ENCODE results near the gene DNAJC15.
A peak's percentile ranks its signal among the peaks of the same experiment; 100 is the strongest.
"Not testable (repeated sequence)": the region's sequence is repeated elsewhere in the genome, so short reads cannot be mapped to it uniquely, and the experiment has no call there.

The DNAJC15 gene

GRCh38 chr13:43023289-43023963 lies at the start of gene DNAJC15:
DNAJC15 (plus strand) TSS chr13:43023586; CDS start chr13:43023627, 41 bp downstream.
- DNase-seq = peak; percentile 78

- no peak for DNase-seq
These were observed 47.3 kb upstream of the DNAJC15 start for GRCh38 chr13:42976066-42976465.

GRCh38 chr13:42977219-42977659 lies 46.1 kb upstream of the DNAJC15 start:
- DNase-seq = no peak

DNA sequence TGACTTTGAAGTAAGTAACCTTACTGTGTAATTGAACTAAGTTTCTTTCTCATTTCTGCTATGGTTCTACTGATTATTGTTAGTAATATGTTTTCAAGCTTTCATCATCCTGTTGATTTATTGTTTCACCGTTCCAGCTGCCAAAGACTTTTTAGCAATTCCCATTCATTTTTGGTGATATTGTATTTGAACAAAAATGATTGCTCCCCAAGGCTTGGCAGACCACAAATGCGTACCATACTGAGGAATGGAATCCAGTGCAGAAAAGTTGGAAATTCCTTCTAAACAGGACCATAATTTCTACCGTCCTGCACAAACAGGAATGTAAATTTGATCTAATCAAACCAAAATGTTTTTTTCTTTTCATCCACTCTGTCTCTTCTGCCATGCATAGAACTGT lies 42.1 kb upstream of the DNAJC15 start:
- DNase-seq = no peak

DNA sequence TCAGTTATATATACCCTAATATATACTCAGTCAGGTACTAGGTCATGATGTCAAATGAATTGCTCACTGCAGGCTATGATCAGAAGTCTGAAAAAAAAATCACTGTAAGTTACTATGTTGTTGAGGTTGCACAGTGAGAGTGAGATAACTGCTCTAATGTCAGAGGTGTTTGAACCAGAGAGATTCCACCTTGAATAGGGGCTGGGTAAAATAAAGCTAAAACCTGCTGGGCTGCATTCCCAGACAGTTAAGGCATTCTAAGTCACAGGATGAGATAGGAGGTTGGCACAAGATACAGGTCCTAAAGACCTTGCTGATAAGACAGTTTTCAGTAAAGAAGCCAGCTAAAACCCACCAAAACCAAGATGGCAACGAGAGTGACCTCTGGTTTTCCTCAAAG lies 41.5 kb upstream of the DNAJC15 start:
- DNase-seq = no peak

GRCh38 chr13:42984026-42984425 lies 39.4 kb upstream of the DNAJC15 start:
- no peak for DNase-seq

DNA sequence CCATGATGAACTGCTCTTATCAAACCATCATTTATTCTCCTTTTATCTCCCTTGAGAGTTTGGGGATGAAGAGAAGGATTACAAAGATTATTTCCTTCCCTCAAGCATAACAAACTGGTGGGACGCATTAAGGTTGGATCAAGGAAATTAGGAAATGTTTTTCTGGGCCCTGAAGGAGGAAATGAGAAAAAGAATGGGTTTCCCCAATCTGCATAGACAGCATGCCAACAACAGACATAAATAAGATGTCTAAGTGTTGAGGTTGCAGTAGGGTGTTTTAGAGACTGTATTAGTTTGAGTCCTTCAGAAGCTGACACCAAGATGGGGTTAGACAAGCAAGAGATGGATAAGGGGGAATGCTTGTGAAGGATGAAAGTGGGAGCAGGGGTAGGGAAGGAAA lies 38.7 kb upstream of the DNAJC15 start:
- no peak for DNase-seq

DNA sequence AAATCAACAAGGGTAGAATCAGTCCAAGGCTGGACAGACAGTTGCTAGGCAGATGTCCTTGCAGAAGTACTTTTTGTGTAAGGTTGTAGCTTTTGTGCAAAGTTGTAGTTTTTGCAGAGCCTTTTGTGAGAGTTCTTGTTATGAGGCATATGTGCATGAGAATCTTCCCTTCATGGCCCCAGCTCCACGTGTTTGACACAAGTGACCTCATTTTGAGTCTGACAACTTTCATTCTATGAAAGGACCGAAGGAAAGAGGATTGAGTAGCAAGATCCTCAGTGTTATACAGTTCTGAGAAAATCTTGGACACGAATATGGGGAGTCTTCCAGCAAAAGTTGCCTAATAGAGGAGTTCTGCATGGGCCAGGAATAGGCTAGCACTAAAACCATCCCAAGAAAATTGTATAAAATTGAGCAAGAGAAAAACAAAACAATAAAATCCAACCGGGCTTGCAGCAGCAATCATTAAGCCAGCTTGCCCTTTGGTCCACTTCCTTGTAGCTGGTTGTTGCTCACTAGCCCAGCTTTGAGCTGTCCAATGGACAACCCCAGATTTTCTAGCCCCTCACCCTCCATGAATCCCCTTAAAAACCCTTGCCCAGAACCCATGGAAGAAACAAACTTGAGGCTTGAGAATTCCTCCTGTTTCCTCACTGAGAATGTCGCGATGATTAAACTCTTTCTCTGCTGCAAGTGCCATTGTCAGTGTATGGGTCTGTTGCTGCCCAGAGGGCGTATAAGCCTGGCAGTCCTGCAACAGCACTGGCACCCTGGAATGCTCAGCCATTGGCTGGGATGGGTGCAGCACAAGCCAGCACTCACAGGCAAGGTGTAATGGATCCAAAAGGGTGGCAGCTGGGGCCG lies 37.8 kb upstream of the DNAJC15 start:
- DNase-seq = no peak

GRCh38 chr13:42986176-42986574 lies 37.2 kb upstream of the DNAJC15 start:
- no peak for DNase-seq

DNA sequence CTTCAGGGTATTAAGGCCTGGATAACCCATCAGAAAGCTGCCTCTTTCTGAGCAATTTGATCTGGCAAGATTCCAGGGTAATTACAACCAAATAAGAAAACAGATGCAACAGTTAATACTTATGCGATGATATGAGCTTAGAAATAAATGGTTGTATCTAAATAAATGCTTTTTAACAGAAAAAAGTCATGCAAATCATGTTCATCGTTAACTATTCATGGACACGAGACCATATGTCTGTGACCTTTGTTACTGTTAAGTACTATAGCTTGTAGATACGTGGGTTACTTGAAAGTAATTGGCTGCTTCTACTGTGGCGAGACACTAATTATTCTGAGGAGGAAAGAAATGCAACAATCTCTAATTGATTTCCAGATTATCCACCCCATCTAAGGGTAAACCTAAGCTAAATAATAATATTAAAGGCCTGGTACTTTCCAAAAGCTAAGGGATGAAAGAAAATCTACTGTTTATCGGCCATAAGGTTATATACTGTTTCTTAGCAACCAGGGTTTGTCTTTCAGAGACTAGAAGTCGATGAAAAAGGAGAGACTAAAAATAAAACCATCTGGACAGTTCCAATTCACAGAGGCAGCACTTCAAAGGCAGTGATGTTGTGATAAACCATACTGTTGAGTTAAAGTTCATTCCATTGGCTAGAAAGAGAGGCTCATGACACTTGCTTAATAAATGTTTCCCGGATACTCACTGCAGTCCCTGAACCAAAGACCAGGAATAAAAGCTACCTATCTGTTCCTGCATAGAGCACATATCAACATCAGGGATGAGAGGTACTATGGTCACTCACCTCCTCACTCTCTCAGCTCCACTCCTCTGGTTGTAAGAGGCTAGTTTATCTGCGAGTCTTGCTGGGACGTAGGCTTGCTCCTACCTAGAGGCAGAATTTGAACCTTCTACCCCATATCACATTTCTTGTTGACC lies 32.8 kb upstream of the DNAJC15 start:
- no peak for DNase-seq

- DNase-seq = not testable (repeated sequence)
These were observed 32.0 kb upstream of the DNAJC15 start for GRCh38 chr13:42991233-42991897.

- DNase-seq = peak; percentile 75
These were observed 31.3 kb upstream of the DNAJC15 start, which contains the start of gene EPSTI1 for GRCh38 chr13:42991898-42992763. EPSTI1 (minus strand) TSS chr13:42992241; CDS start chr13:42992165, 76 bp downstream.

GRCh38 chr13:42992764-42993122 lies 30.6 kb upstream of the DNAJC15 start:
- DNase-seq = no peak

GRCh38 chr13:42994878-42995277 lies 28.5 kb upstream of the DNAJC15 start:
- DNase-seq = no peak

DNA sequence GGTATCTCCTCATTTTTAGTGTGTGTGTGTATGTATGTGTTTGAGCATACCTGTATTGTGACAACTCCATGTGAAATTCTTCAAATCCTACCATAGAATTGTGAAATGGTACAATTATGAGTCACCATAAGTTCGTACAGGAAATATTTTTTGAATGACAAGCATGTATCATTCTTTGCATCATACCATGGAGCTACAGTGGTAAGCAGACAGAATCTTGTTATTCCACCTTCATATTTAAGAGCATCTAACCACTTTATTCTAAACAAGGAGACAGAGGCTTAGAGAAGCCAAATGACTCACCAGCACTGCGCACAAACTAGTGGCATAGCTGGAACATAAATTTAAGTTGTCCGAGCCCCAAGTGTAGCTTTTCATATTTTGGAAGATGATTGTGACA lies 26.8 kb upstream of the DNAJC15 start:
- no peak for DNase-seq

DNA sequence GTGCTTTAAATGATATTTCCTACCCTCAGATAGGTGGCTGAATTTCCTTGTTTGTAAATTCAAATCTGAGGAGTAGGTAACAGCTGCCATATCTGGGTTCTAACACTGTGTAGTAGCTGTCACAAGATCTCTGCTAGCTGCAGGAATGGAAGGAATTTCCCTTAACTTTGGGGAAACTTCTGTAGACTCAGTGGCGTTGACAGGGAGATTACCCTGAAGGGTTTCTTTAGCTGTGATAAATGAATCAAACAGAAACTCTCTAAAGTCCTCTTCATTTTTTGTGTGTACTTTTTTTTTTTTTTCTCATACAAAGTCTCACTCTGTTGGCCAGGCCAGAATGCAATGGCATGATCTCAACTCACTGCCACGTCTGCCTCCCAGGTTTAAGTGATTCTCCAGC lies 26.0 kb upstream of the DNAJC15 start:
- no peak for DNase-seq

DNA sequence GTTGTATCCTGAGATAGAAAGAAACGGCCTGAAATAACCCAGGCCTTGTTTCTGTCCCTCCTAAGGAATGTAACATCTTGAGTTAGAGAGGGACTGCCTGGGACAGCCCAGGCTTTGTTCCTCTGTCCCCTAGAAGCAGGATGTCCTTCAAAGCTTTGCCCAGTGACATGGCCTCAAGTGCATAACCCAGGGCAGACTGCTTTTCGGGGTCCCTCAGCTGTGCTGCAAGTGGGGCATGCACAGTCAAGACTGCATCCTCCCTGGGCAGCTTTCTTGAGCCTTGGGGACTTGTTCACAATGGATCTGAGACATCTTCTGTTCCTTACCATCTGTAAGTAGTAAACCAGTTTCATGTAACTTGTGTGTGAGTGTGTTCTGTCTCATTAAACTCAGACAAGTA lies 23.9 kb upstream of the DNAJC15 start:
- DNase-seq = no peak

DNA sequence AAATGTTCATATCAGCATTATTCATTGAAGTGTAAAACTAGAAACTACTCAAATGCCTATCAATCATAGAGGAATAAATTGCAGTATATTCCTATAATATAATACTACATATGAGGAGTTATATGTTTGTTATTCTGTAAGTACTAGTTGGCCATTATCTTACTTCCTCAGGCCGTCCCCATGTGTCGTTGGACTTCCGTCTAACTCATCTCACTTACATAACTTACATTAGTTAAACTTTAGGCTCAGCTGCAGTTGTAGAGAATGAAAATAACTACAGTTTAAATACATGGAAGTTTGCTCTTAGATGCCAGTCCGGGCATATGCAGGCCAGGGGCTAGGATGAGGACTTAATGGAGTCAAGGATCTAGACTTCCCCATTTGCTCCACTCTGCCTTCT lies 22.7 kb upstream of the DNAJC15 start:
- DNase-seq = no peak

GRCh38 chr13:43002021-43002420 lies 21.4 kb upstream of the DNAJC15 start:
- no peak for DNase-seq

DNA sequence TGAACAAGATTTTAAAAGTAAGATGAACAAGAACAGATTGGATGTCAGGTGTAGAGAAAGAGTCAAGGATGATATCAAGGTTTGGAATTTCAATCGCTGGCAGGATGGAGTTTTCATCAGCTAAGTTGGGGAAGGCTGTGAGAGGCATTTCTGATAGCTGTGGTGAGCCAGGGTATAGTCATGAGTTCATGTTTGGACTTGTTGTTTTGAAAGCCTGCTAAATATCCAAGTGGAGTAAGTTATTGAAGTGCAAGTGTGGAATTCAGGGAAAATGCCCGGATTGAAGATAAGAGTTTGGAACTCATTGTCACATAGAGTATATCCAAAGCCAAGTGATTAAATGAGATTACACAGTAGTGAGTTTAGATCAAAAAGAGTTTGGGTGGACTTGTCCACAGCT lies 20.4 kb upstream of the DNAJC15 start:
- no peak for DNase-seq

- DNase-seq = no peak
These were observed 19.7 kb upstream of the DNAJC15 start for GRCh38 chr13:43003729-43004128.
